ENCODE data around the gene FNDC8. TPM values are rescaled to one million over a fixed set of nuclear protein-coding genes. Genes with fewer than 3 reads are reported as not detected.

FNDC8 gene
- total RNA-seq (not detected), total RNA-seq (0 to 0.18 (median 0) reads per million in 29 experiments)
- total RNA-seq (2013) = not detected

GRCh38 chr17:35121315-35121714 is at the start of gene FNDC8:
Gene FNDC8 (plus strand): TSS chr17:35121615. CDS start chr17:35121694, 79 bp downstream.
- H3K4me1 ChIP-seq (ENCODE audit: control insufficient read depth in 1 of 2, extremely low read depth in 1 of 2, insufficient read depth in 2 of 2, low read length in 2 of 2) = peaks cover 2 to 33% of the 10 kb centered on the region in 2 experiments
- DNase-seq (no peak), ATAC-seq (replicated peaks in 1 of 4) (no peak)
- H3K4me3 Mint-ChIP-seq = peak within 1 kb of the TSS in 2 of 3 donors; percentile 21 to 41
- no peak within 1 kb of the TSS for H3K4me3 ChIP-seq (ENCODE audit: control insufficient read depth in 1 of 2, extremely low read depth in 1 of 2, low read length in 1 of 2)
- H3K9me3 ChIP-seq = no peaks in the 10 kb centered on the region
- no peak within 1 kb of the TSS for H3K27ac Mint-ChIP-seq
- no peak within 1 kb of the TSS for H3K27ac ChIP-seq (ENCODE audit: low read length)
- no CpG with 5 or more reads among the region's 3 CpGs for WGBS (ENCODE audit: insufficient coverage)
- ChIA-PET POLR2A (interaction anchor here in 1 of 2 donors (0.6 kb wide), 1 partner anchor 12 kb away, joined by 3 read pairs; no protein-coding TSS in a partner anchor), CTCF (interaction anchor here (0.5 to 0.9 kb wide), 4 partner anchors 10 to 418 kb away, joined by 3 to 5 read pairs (median 4); no protein-coding TSS in a partner anchor)
- peaks cover 0 to 4% of the 10 kb centered on the region in 2 donors for H3K36me3 ChIP-seq (ENCODE audit: control insufficient read depth in 2 of 2, extremely low read depth in 1 of 2, insufficient read depth in 1 of 2, low read length in 1 of 2)
- H3K36me3 Mint-ChIP-seq = peaks cover 4% of the 10 kb centered on the region
- no peaks in the 10 kb centered on the region for H3K27me3 Mint-ChIP-seq
- no peaks in the 10 kb centered on the region for H3K27me3 ChIP-seq (replicated peaks in 1 of 2; ENCODE audit: control insufficient read depth in 2 of 2, extremely low read depth in 1 of 2, insufficient read depth in 2 of 2, low read length in 1 of 2)
- H3K9me3 Mint-ChIP-seq = no peaks in the 10 kb centered on the region
- H3K4me1 Mint-ChIP-seq = peaks cover 28 to 30% (median 30%) of the 10 kb centered on the region in 3 donors

GRCh38 chr17:35073183-35073790 is 48.1 kb upstream of the FNDC8 start:
- H3K4me3 ChIP-seq (ENCODE audit: control insufficient read depth in 1 of 2, extremely low read depth in 1 of 2, low read length in 1 of 2) = no peak overlapping the region
- H3K4me1 ChIP-seq (ENCODE audit: control insufficient read depth in 1 of 2, extremely low read depth in 1 of 2, insufficient read depth in 2 of 2, low read length in 2 of 2) = peaks cover 39 to 56% of the 10 kb centered on the region in 2 experiments
- H3K27me3 Mint-ChIP-seq = no peaks in the 10 kb centered on the region
- POLR2A ChIA-PET = interaction anchor here (0.5 to 0.7 kb wide), 3 partner anchors 12 to 27 kb away, joined by 3 to 9 read pairs (median 3); no protein-coding TSS in a partner anchor
- DNase-seq = peak in 1 of 35 experiments; percentile 49
- CTCF ChIA-PET = interaction anchor here (0.6 to 1.3 kb wide), 6 partner anchors 9 to 70 kb away, joined by 3 to 7 read pairs (median 4); partner anchors contain the start of genes RAD51D (in 1 of the 2) and RFFL (in 1 of the 2)
- H3K4me1 Mint-ChIP-seq = peaks cover 75 to 81% (median 78%) of the 10 kb centered on the region in 3 donors
- H3K36me3 Mint-ChIP-seq = peaks cover 18% of the 10 kb centered on the region
- WGBS (ENCODE audit: insufficient coverage) = 20% methylated on average over 2 of the region's 3 CpGs
- no peaks in the 10 kb centered on the region for H3K27me3 ChIP-seq (replicated peaks in 1 of 2; ENCODE audit: control insufficient read depth in 2 of 2, extremely low read depth in 1 of 2, insufficient read depth in 2 of 2, low read length in 1 of 2)
- peak overlapping the region; percentile 45 for H3K27ac ChIP-seq (ENCODE audit: low read length)
- peak overlapping the region; percentile 68 to 88 for H3K27ac Mint-ChIP-seq
- ATAC-seq (replicated peaks in 1 of 4) = peak; percentile 49 to 74 (median 62)
- H3K4me3 Mint-ChIP-seq = peak overlapping the region; percentile 3 to 63 (median 4)
- H3K9me3 ChIP-seq = no peaks in the 10 kb centered on the region
- H3K9me3 Mint-ChIP-seq = no peaks in the 10 kb centered on the region
- H3K36me3 ChIP-seq (ENCODE audit: control insufficient read depth in 2 of 2, extremely low read depth in 1 of 2, insufficient read depth in 1 of 2, low read length in 1 of 2) = peaks cover 0 to 14% of the 10 kb centered on the region in 2 donors

- H3K36me3 Mint-ChIP-seq = peaks cover 13% of the 10 kb centered on the region
- Histone ChIP-seq H3K27me3 (replicated peaks in 1 of 2; ENCODE audit: control insufficient read depth in 2 of 2, extremely low read depth in 1 of 2, insufficient read depth in 2 of 2, low read length in 1 of 2) (no peaks in the 10 kb centered on the region), H3K4me1 (ENCODE audit: control insufficient read depth in 1 of 2, extremely low read depth in 1 of 2, insufficient read depth in 2 of 2, low read length in 2 of 2) (peaks cover 37 to 51% of the 10 kb centered on the region in 2 experiments), H3K36me3 (ENCODE audit: control insufficient read depth in 2 of 2, extremely low read depth in 1 of 2, insufficient read depth in 1 of 2, low read length in 1 of 2) (peaks cover 0 to 6% of the 10 kb centered on the region in 2 donors), H3K4me3 (ENCODE audit: control insufficient read depth in 1 of 2, extremely low read depth in 1 of 2, low read length in 1 of 2) (no peak overlapping the region), H3K27ac (ENCODE audit: low read length) (no peak overlapping the region), H3K9me3 (no peaks in the 10 kb centered on the region)
- ChIA-PET POLR2A (interaction anchor here in 1 of 2 donors (0.6 to 1.1 kb wide), 2 partner anchors 8 to 11 kb away, joined by 3 read pairs; partner anchors contain the start of gene RFFL), CTCF (interaction anchor here in 1 of 2 donors (0.5 to 2.6 kb wide), 4 partner anchors 9 to 34 kb away, joined by 3 to 9 read pairs (median 5); partner anchors contain the start of gene RFFL)
- no peaks in the 10 kb centered on the region for H3K27me3 Mint-ChIP-seq
- peak overlapping the region; percentile 18 to 63 (median 39) for H3K4me3 Mint-ChIP-seq
- H3K4me1 Mint-ChIP-seq = peaks cover 67 to 79% (median 74%) of the 10 kb centered on the region in 3 donors
- WGBS (ENCODE audit: insufficient coverage) = 28% methylated on average over 2 of the region's 5 CpGs
- DNase-seq (peak in 1 of 35 experiments; percentile 34), ATAC-seq (replicated peaks in 1 of 4) (peak in 2 of 4 experiments; percentile 25 to 33)
- H3K9me3 Mint-ChIP-seq = no peaks in the 10 kb centered on the region
- H3K27ac Mint-ChIP-seq = peak overlapping the region; percentile 84 to 88
Measured at GRCh38 chr17:35073991-35074627, 47.3 kb upstream of the FNDC8 start.

GRCh38 chr17:35074711-35075707 is 46.4 kb upstream of the FNDC8 start:
- Histone ChIP-seq H3K4me3 (ENCODE audit: control insufficient read depth in 1 of 2, extremely low read depth in 1 of 2, low read length in 1 of 2) (no peak overlapping the region), H3K27me3 (replicated peaks in 1 of 2; ENCODE audit: control insufficient read depth in 2 of 2, extremely low read depth in 1 of 2, insufficient read depth in 2 of 2, low read length in 1 of 2) (no peaks in the 10 kb centered on the region), H3K36me3 (ENCODE audit: control insufficient read depth in 2 of 2, extremely low read depth in 1 of 2, insufficient read depth in 1 of 2, low read length in 1 of 2) (no peaks in the 10 kb centered on the region), H3K27ac (ENCODE audit: low read length) (no peak overlapping the region), H3K4me1 (ENCODE audit: control insufficient read depth in 1 of 2, extremely low read depth in 1 of 2, insufficient read depth in 2 of 2, low read length in 2 of 2) (peaks cover 37 to 49% of the 10 kb centered on the region in 2 experiments), H3K9me3 (no peaks in the 10 kb centered on the region)
- POLR2A ChIA-PET = interaction anchor here (0.6 to 1.1 kb wide), 4 partner anchors 9 to 515 kb away, joined by 3 to 8 read pairs (median 4); no protein-coding TSS in a partner anchor
- Mint-ChIP-seq H3K27ac (peak overlapping the region; percentile 84 to 87), H3K27me3 (no peaks in the 10 kb centered on the region), H3K4me1 (peaks cover 67 to 79% (median 74%) of the 10 kb centered on the region in 3 donors), H3K9me3 (no peaks in the 10 kb centered on the region), H3K4me3 (peak overlapping the region; percentile 18 to 63 (median 39)), H3K36me3 (peaks cover 9% of the 10 kb centered on the region)
- DNase-seq (no peak), ATAC-seq (replicated peaks in 1 of 4) (no peak)
- WGBS (ENCODE audit: insufficient coverage) = 100% methylated on average over 1 of the region's 2 CpGs
- CTCF ChIA-PET = interaction anchor here (0.5 to 2.6 kb wide), 6 partner anchors 9 to 74 kb away, joined by 3 to 9 read pairs (median 3); partner anchors contain the start of gene RFFL (in 1 of the 2)

- ATAC-seq (replicated peaks in 1 of 4) = no peak
- Histone ChIP-seq H3K27me3 (replicated peaks in 1 of 2; ENCODE audit: control insufficient read depth in 2 of 2, extremely low read depth in 1 of 2, insufficient read depth in 2 of 2, low read length in 1 of 2) (no peaks in the 10 kb centered on the region), H3K4me3 (ENCODE audit: control insufficient read depth in 1 of 2, extremely low read depth in 1 of 2, low read length in 1 of 2) (no peak overlapping the region), H3K36me3 (ENCODE audit: control insufficient read depth in 2 of 2, extremely low read depth in 1 of 2, insufficient read depth in 1 of 2, low read length in 1 of 2) (no peaks in the 10 kb centered on the region), H3K4me1 (ENCODE audit: control insufficient read depth in 1 of 2, extremely low read depth in 1 of 2, insufficient read depth in 2 of 2, low read length in 2 of 2) (peaks cover 40 to 45% of the 10 kb centered on the region in 2 experiments), H3K9me3 (no peaks in the 10 kb centered on the region), H3K27ac (ENCODE audit: low read length) (no peak overlapping the region)
- DNase-seq = no peak
- Mint-ChIP-seq H3K27me3 (no peaks in the 10 kb centered on the region), H3K4me3 (no peak overlapping the region), H3K9me3 (no peaks in the 10 kb centered on the region), H3K27ac (no peak overlapping the region), H3K36me3 (peaks cover 6% of the 10 kb centered on the region), H3K4me1 (peaks cover 76 to 83% (median 80%) of the 10 kb centered on the region in 3 donors)
- POLR2A ChIA-PET = interaction anchor here (0.6 to 1.1 kb wide), 3 partner anchors 11 to 683 kb away, joined by 3 to 5 read pairs (median 3); no protein-coding TSS in a partner anchor
- WGBS (ENCODE audit: insufficient coverage) = no CpG with 5 or more reads among the region's 1 CpG
- CTCF ChIA-PET = interaction anchor here in 1 of 2 donors (1.1 to 1.5 kb wide), 2 partner anchors 9 to 13 kb away, joined by 3 to 5 read pairs; no protein-coding TSS in a partner anchor
Measured at GRCh38 chr17:35076874-35077273, 44.5 kb upstream of the FNDC8 start.
